GM12874 (cell line): ENCODE results near the gene ZNF629.

Experiments
- CTCF ChIP-seq: IDR thresholded peaks from 2 replicates; pipeline ENCODE4 v1.5.1; 2011; ENCODE audit warnings: low read depth, mild to moderate bottlenecking, control low read depth, low read length, moderate library complexity; ENCODE audit not compliant: insufficient read depth

Gene ZNF629

GRCh38 chr16:30775392-30776188, 11.4 kb downstream of the ZNF629 start:
- TF ChIP-seq CTCF = no peak

GRCh38 chr16:30775131-30775391, 11.9 kb downstream of the ZNF629 start:
- TF ChIP-seq CTCF = no peak

GRCh38 chr16:30774367-30775130, 12.5 kb downstream of the ZNF629 start:
- TF ChIP-seq CTCF = no peak

GRCh38 chr16:30773826-30774225, 13.2 kb downstream of the ZNF629 start:
- TF ChIP-seq CTCF = no peak

GRCh38 chr16:30771726-30772125, 15.3 kb downstream of the ZNF629 start:
- no peak for TF ChIP-seq CTCF

GRCh38 chr16:30769379-30770089, 17.5 kb downstream of the ZNF629 start:
- no peak for TF ChIP-seq CTCF

- TF ChIP-seq CTCF = no peak
Measured at GRCh38 chr16:30768583-30769181, 18.3 kb downstream of the ZNF629 start.
